Measurements from ENCODE around the gene GRIP2. TPM values are rescaled to one million over a fixed set of nuclear protein-coding genes. Genes with fewer than 3 reads are reported as not detected.

Gene GRIP2
- total RNA-seq, 1 experiment from 2014 or later = 0.57 TPM

GRCh38 chr3:14440531-14441239 is 99.5 kb downstream of the GRIP2 start:
- H3K27me3 ChIP-seq = no peaks in the 10 kb centered on the region
- H3K27ac ChIP-seq = no peak overlapping the region
- H3K36me3 ChIP-seq = 0 out of 2 replicates have a peak, but pooled peaks cover 3% of the 10 kb centered on the region
- peaks cover 32% of the 10 kb centered on the region for H3K4me1 ChIP-seq
- DNase-seq = peak; percentile 46 to 52
- H3K9me3 ChIP-seq (replicated peaks) = no peaks in the 10 kb centered on the region
- no peak overlapping the region for H3K4me3 ChIP-seq

- no peaks in the 10 kb centered on the region for H3K36me3 ChIP-seq
- no peak overlapping the region for H3K4me3 ChIP-seq
- DNase-seq = peak in 1 of 2 experiments; percentile 43
- H3K27ac ChIP-seq = no peak overlapping the region
- H3K9me3 ChIP-seq (replicated peaks) = no peaks in the 10 kb centered on the region
- no peaks in the 10 kb centered on the region for H3K27me3 ChIP-seq
- peaks cover 32% of the 10 kb centered on the region for H3K4me1 ChIP-seq
These were observed 100.0 kb downstream of the GRIP2 start for GRCh38 chr3:14440168-14440518.

DNA sequence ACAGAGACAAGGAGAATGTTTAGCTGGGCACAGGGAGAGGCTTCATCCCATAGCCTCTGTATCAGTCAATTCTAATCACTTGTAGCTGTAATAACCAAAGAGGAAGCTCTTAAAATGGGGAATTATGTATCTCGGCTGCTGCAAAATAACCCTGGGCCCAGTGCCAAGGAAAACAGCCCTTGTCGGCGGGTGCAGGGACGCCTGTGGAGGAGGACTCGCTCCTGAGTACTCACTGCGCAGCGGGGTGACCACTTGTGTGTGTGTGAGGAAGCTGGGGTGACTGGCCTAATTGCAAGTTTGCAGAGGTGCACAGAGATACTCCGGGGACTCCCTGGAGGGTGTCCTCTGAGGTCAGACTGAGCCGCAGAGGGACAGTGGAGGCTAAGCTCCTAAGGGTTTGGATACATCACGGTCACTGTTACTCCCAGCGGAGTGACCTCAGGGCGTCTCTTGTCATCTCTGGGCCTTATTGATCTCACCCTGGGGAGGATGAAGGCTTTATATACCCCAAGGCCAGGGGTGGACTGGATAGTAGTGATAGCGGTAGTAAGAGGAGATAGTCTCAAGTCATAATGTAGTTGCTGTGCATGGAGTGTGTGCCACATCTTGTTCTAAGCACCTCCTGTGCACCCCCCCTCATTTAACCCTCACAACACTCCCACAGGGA is 100.5 kb downstream of the GRIP2 start:
- no peaks in the 10 kb centered on the region for H3K27me3 ChIP-seq
- H3K27ac ChIP-seq = no peak overlapping the region
- peak; percentile 70 to 75 for DNase-seq
- H3K4me3 ChIP-seq = no peak overlapping the region
- H3K9me3 ChIP-seq (replicated peaks) = no peaks in the 10 kb centered on the region
- no peaks in the 10 kb centered on the region for H3K36me3 ChIP-seq
- H3K4me1 ChIP-seq = peaks cover 32% of the 10 kb centered on the region

Other genes with a start within 250 kb of the GRIP2 start
- 10.5 and 10.9 TPM in 2 replicates for gene SLC6A6, start 137.7 kb downstream of the GRIP2 start, total RNA-seq (2014; rRNA removed; shearing (Covaris generic))
- 11.4 and 16.6 TPM in 2 replicates for gene CCDC174, start 111.4 kb upstream of the GRIP2 start, total RNA-seq (2014; rRNA removed; shearing (Covaris generic))
- not detected in 2 replicates for gene C3orf20, start 134.8 kb upstream of the GRIP2 start, total RNA-seq (2014; rRNA removed; shearing (Covaris generic))